Loucy (cell line): ENCODE results near the gene ITSN2.

Experiments
- H2AFZ ChIP-seq: fragments of 200-600 bp; sonication (generic); 2 replicates; pipeline ENCODE4 v1.6.0; 2016; ENCODE audit warnings: antibody characterized with exemption, mild to moderate bottlenecking, low read length, moderate library complexity
- H3F3A ChIP-seq: fragments of 200-600 bp; 2 replicates; pipeline ENCODE4 v1.6.0; 2016; ENCODE audit warnings: antibody characterized with exemption, low read depth, mild to moderate bottlenecking
- H3K27me3 ChIP-seq: fragments of 200-600 bp; sonication (generic); 2 replicates; pipeline ENCODE4 v1.6.1; 2014; ENCODE audit warnings: low read length, mild to moderate bottlenecking; ENCODE audit not compliant: insufficient read depth, poor library complexity, severe bottlenecking
- H3K36me3 ChIP-seq: fragments of 200-600 bp; sonication (generic); 2 replicates; pipeline ENCODE4 v1.6.1; 2016; ENCODE audit warnings: low read length; ENCODE audit not compliant: insufficient read depth
- H3K4me1 ChIP-seq: fragments of 200-600 bp; sonication (generic); 2 replicates; pipeline ENCODE4 v1.5.1; 2014; ENCODE audit warnings: low read length, mild to moderate bottlenecking; ENCODE audit not compliant: insufficient read depth, poor library complexity, severe bottlenecking
- H3K4me2 ChIP-seq: fragments of 200-600 bp; sonication (generic); 2 replicates; pipeline ENCODE4 v1.6.0; 2014; ENCODE audit warnings: antibody characterized with exemption, low read length, low read depth, mild to moderate bottlenecking; ENCODE audit not compliant: poor library complexity, severe bottlenecking
- H3K4me3 ChIP-seq: fragments of 200-600 bp; sonication (generic); 2 replicates; pipeline ENCODE4 v1.5.1; 2014; ENCODE audit warnings: low read length, mild to moderate bottlenecking, mixed read lengths; ENCODE audit not compliant: poor library complexity, severe bottlenecking
- H3K79me2 ChIP-seq: fragments of 200-600 bp; sonication (generic); 2 replicates; pipeline ENCODE4 v1.6.1; 2014; ENCODE audit warnings: low read length; ENCODE audit not compliant: insufficient read depth
- H3K9ac ChIP-seq: fragments of 200-600 bp; sonication (generic); 2 replicates; pipeline ENCODE4 v1.6.0; 2014; ENCODE audit warnings: mild to moderate bottlenecking, low read depth, low read length, moderate library complexity; ENCODE audit not compliant: poor library complexity, severe bottlenecking
- H3K9me2 ChIP-seq: fragments of 200-600 bp; sonication (generic); replicated peaks from 2 replicates; pipeline ENCODE4 v1.6.1; 2016; ENCODE audit warnings: low read depth, low read length, mixed read lengths
- H3K9me3 ChIP-seq: fragments of 200-600 bp; sonication (generic); 2 replicates; pipeline ENCODE4 v1.6.1; 2014; ENCODE audit warnings: mild to moderate bottlenecking, antibody characterized with exemption, low read length, low read depth; ENCODE audit not compliant: insufficient read depth
- H4K20me1 ChIP-seq: fragments of 200-600 bp; sonication (generic); 2 replicates; pipeline ENCODE4 v1.6.0; 2014; ENCODE audit warnings: antibody characterized with exemption, low read length, mild to moderate bottlenecking; ENCODE audit not compliant: insufficient read depth, poor library complexity, severe bottlenecking
- CTCF ChIP-seq: fragments of 200-600 bp; sonication (generic); conservative IDR thresholded peaks from 2 replicates; pipeline ENCODE4 v1.5.1; 2014; ENCODE audit warnings: mild to moderate bottlenecking, antibody characterized with exemption, low read length
- EZH2phosphoT487 ChIP-seq: fragments of 200-600 bp; IDR thresholded peaks from 2 replicates; pipeline ENCODE4 v1.6.1; 2018; ENCODE audit warnings: antibody characterized with exemption, mild to moderate bottlenecking, moderate library complexity, borderline replicate concordance

Gene ITSN2

GRCh38 chr2:24220554-24221291 lies 139.6 kb downstream of the ITSN2 start:
- Histone ChIP-seq H3K9me2 (no peaks in the 10 kb centered on the region), H3K9ac (no peak overlapping the region), H4K20me1 (no peaks in the 10 kb centered on the region), H3K79me2 (no peaks in the 10 kb centered on the region), H3K4me3 (no peak overlapping the region), H3K4me1 (no peaks in the 10 kb centered on the region), H3K27me3 (no peaks in the 10 kb centered on the region), H3F3A (no peaks in the 10 kb centered on the region), H3K4me2 (no peak overlapping the region), H3K36me3 (peaks cover 16% of the 10 kb centered on the region; the same call in 1 of the 2 replicates), H3K9me3 (no peaks in the 10 kb centered on the region), H2AFZ (no peak overlapping the region)
- no peak for TF ChIP-seq CTCF

DNA sequence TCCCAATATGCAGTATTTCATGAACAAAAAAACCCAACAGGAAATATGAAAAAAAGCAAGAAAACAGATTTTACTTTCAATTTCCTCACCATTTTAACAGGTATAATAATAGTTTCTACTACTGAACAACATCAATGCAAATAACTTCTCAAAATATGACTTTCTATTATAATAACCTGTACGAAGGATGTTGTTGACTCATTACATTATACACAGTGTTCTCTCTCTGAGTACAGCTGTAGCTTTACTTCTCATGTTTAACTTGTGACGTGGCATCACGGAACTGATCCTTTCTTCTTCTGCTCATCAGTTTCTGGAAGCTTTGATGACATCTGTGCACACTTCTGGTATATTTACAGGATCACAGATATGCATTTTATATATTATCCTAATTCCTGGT lies 145.5 kb downstream of the ITSN2 start:
- Histone ChIP-seq H3K79me2 (no peaks in the 10 kb centered on the region), H2AFZ (no peak overlapping the region), H3K4me3 (no peak overlapping the region), H3K9ac (no peak overlapping the region), H3F3A (no peaks in the 10 kb centered on the region), H4K20me1 (no peaks in the 10 kb centered on the region), H3K36me3 (peaks cover 31% of the 10 kb centered on the region; the same call in 1 of the 2 replicates), H3K4me1 (no peaks in the 10 kb centered on the region), H3K4me2 (no peak overlapping the region), H3K9me2 (no peaks in the 10 kb centered on the region), H3K9me3 (no peaks in the 10 kb centered on the region), H3K27me3 (no peaks in the 10 kb centered on the region)
- no peak for TF ChIP-seq CTCF
- no peak for TF ChIP-seq EZH2phosphoT487

- Histone ChIP-seq H4K20me1 (no peaks in the 10 kb centered on the region), H3K27me3 (no peaks in the 10 kb centered on the region), H3K4me2 (no peak overlapping the region), H2AFZ (no peak overlapping the region), H3F3A (no peaks in the 10 kb centered on the region), H3K9me3 (no peaks in the 10 kb centered on the region), H3K36me3 (peaks cover 36% of the 10 kb centered on the region; the same call in 1 of the 2 replicates), H3K4me1 (no peaks in the 10 kb centered on the region), H3K4me3 (no peak overlapping the region), H3K9me2 (no peaks in the 10 kb centered on the region), H3K79me2 (no peaks in the 10 kb centered on the region), H3K9ac (no peak overlapping the region)
- TF ChIP-seq CTCF: no peak
- TF ChIP-seq EZH2phosphoT487: no peak
Observed at GRCh38 chr2:24211408-24211807, 148.9 kb downstream of the ITSN2 start.
